OCI-LY7 (cell line): Measurements from ENCODE around the gene C1orf198. TPM values are rescaled to one million over a fixed set of nuclear protein-coding genes. Genes with fewer than 3 reads are reported as not detected.

Experiments
- BruUV-seq: library from RNA; stranded (reverse); fragments of 400-500 nt; replicated peaks from 2 replicates; lab custom pipeline; 2021; lab: Mats Ljungman, UMichigan
- CTCF ChIA-PET: fragments of 300-600 bp; sonication (Branson Sonifier 250); formaldehyde crosslinking; loops from one replicate; lab custom pipeline; 2022; ENCODE audit warnings: antibody characterized with exemption; ENCODE audit not compliant: unreplicated experiment; lab: Charles Lee
- POLR2A ChIA-PET: fragments of 300-600 bp; sonication (Branson Sonifier 250); formaldehyde crosslinking; loops from one replicate; lab custom pipeline; 2022; ENCODE audit warnings: antibody characterized with exemption; lab: Charles Lee
- DNase-seq: peaks from one replicate; pipeline ENCODE4 v3.0.0-alpha.2; 2015; ENCODE audit warnings: low spot score
- H2AFZ ChIP-seq: fragments of 200-600 bp; sonication (generic), shearing (Covaris generic); 2 replicates; pipeline ENCODE4 v1.6.1; 2014; ENCODE audit warnings: mild to moderate bottlenecking, antibody characterized with exemption, low read length, moderate library complexity
- H3K27ac ChIP-seq: fragments of 200-600 bp; sonication (generic); 2 replicates; pipeline ENCODE4 v1.5.1; 2014; ENCODE audit warnings: mixed run types, low read depth, mild to moderate bottlenecking, moderate library complexity, low read length, inconsistent platforms; ENCODE audit not compliant: poor library complexity, severe bottlenecking
- H3K36me3 ChIP-seq: fragments of 200-600 bp; sonication (generic); 2 replicates; pipeline ENCODE4 v1.6.1; 2014; ENCODE audit warnings: mild to moderate bottlenecking, antibody characterized with exemption, low read length, moderate library complexity, mixed read lengths; ENCODE audit not compliant: insufficient read depth
- H3K4me1 ChIP-seq: fragments of 200-600 bp; sonication (generic); 2 replicates; pipeline ENCODE4 v1.5.1; 2014; ENCODE audit warnings: mild to moderate bottlenecking, low read length; ENCODE audit not compliant: insufficient read depth, poor library complexity, severe bottlenecking
- H3K4me2 ChIP-seq: fragments of 200-600 bp; sonication (generic); 2 replicates; pipeline ENCODE4 v1.6.1; 2014; ENCODE audit warnings: mild to moderate bottlenecking, low read length
- H3K4me3 ChIP-seq: fragments of 200-600 bp; sonication (generic); 2 replicates; pipeline ENCODE4 v1.5.1; 2014; ENCODE audit warnings: mild to moderate bottlenecking, low read depth, low read length; ENCODE audit not compliant: poor library complexity, severe bottlenecking
- H3K79me2 ChIP-seq: fragments of 200-600 bp; sonication (generic); 2 replicates; pipeline ENCODE4 v1.6.1; 2016; ENCODE audit warnings: low read depth, mild to moderate bottlenecking, low read length, moderate library complexity, mixed read lengths; ENCODE audit not compliant: insufficient read depth
- H3K9me2 ChIP-seq: fragments of 200-600 bp; sonication (generic); 2 replicates; pipeline ENCODE4 v1.6.1; 2016; ENCODE audit warnings: mild to moderate bottlenecking, low read length, mixed read lengths; ENCODE audit not compliant: insufficient read depth
- H3K9me3 ChIP-seq: fragments of 200-600 bp; sonication (generic); 2 replicates; pipeline ENCODE4 v1.6.1; 2014; ENCODE audit warnings: mild to moderate bottlenecking, mixed run types, low read length, mixed read lengths
- H4K20me1 ChIP-seq: fragments of 200-600 bp; sonication (generic); 2 replicates; pipeline ENCODE4 v1.6.1; 2014; ENCODE audit warnings: mild to moderate bottlenecking, antibody characterized with exemption, low read length, moderate library complexity, mixed read lengths; ENCODE audit not compliant: insufficient read depth
- EZH2phosphoT487 ChIP-seq: fragments of 200-600 bp; sonication (generic); IDR thresholded peaks from 2 replicates; pipeline ENCODE4 v1.6.1; 2018; ENCODE audit warnings: low read depth, borderline replicate concordance, mild to moderate bottlenecking, mixed run types, antibody characterized with exemption, low read length, moderate library complexity, mixed read lengths
- intact Hi-C: fragments of 100-400 bp; cut with micrococcal nuclease; formaldehyde crosslinking; loops from one replicate; pipeline ENCODE4 v1.10.0; 2022; ENCODE audit not compliant: unreplicated experiment
- total RNA-seq, 2 experiments: library from RNA; depleted of rRNA in 1 of 2; stranded (reverse); fragments of >200 nt in 1 of 2; shearing (Covaris generic) in 1 of 2; gene quantifications; 2 replicates each; pipeline ENCODE4 v1.2.3, GENCODE V29; 2014 to 2022
- TF ChIP-seq, protein P1 (sequence below): fragments of 200-600 bp; sonication (generic); conservative IDR thresholded peaks from 2 replicates; pipeline ENCODE4 v1.5.1; 2014; ENCODE audit warnings: mild to moderate bottlenecking, antibody characterized with exemption, low read length, moderate library complexity, mixed read lengths

Gene C1orf198
- total RNA-seq, 2 experiments from 2014 or later, result 5.7 to 6.5 TPM

- Histone ChIP-seq H3K4me1 (no peaks in the 10 kb centered on the region), H2AFZ (no peak overlapping the region), H3K4me2 (no peak overlapping the region), H3K79me2 (no peaks in the 10 kb centered on the region), H4K20me1 (no peaks in the 10 kb centered on the region), H3K9me3 (no peaks in the 10 kb centered on the region), H3K27ac (no peak overlapping the region), H3K9me2 (no peaks in the 10 kb centered on the region), H3K4me3 (no peak overlapping the region), H3K36me3 (no peaks in the 10 kb centered on the region)
- no TSS peak for BruUV-seq
- POLR2A ChIA-PET, result no interaction called here
- intact Hi-C loops, result no loop called here
- no peak for DNase-seq
- CTCF ChIA-PET, result no interaction called here
- TF ChIP-seq, protein P1, sequence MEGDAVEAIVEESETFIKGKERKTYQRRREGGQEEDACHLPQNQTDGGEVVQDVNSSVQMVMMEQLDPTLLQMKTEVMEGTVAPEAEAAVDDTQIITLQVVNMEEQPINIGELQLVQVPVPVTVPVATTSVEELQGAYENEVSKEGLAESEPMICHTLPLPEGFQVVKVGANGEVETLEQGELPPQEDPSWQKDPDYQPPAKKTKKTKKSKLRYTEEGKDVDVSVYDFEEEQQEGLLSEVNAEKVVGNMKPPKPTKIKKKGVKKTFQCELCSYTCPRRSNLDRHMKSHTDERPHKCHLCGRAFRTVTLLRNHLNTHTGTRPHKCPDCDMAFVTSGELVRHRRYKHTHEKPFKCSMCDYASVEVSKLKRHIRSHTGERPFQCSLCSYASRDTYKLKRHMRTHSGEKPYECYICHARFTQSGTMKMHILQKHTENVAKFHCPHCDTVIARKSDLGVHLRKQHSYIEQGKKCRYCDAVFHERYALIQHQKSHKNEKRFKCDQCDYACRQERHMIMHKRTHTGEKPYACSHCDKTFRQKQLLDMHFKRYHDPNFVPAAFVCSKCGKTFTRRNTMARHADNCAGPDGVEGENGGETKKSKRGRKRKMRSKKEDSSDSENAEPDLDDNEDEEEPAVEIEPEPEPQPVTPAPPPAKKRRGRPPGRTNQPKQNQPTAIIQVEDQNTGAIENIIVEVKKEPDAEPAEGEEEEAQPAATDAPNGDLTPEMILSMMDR, result no peak
- no peak for TF ChIP-seq EZH2phosphoT487
Observed at GRCh38 chr1:230823931-230824381, 44.4 kb downstream of the C1orf198 start.

- intact Hi-C loops, result no loop called here
- BruUV-seq, result no TSS peak
Observed at GRCh38 chr1:230823426-230823825, 44.9 kb downstream of the C1orf198 start.

GRCh38 chr1:230822092-230822581 is 46.2 kb downstream of the C1orf198 start:
- no peak overlapping the region for H3K4me3 ChIP-seq
- TF ChIP-seq EZH2phosphoT487, result no peak
- TF ChIP-seq, protein P1, result no peak
- no peak for DNase-seq
- intact Hi-C loops, result no loop called here
- H3K4me2 ChIP-seq, result no peak overlapping the region
- no peaks in the 10 kb centered on the region for H3K36me3 ChIP-seq
- no peak overlapping the region for H3K27ac ChIP-seq
- H3K9me3 ChIP-seq, result no peaks in the 10 kb centered on the region
- no peaks in the 10 kb centered on the region for H3K79me2 ChIP-seq
- no peaks in the 10 kb centered on the region for H3K4me1 ChIP-seq
- ChIA-PET POLR2A (no interaction called here), CTCF (no interaction called here)
- H3K9me2 ChIP-seq, result no peaks in the 10 kb centered on the region
- BruUV-seq, result no TSS peak
- no peaks in the 10 kb centered on the region for H4K20me1 ChIP-seq
- H2AFZ ChIP-seq, result no peak overlapping the region

More at GRCh38 chr1:230823426-230823825, 44.9 kb downstream of the C1orf198 start:
- Histone ChIP-seq H3K79me2 (no peaks in the 10 kb centered on the region), H3K4me2 (no peak overlapping the region), H4K20me1 (no peaks in the 10 kb centered on the region), H3K4me3 (no peak overlapping the region), H3K27ac (no peak overlapping the region), H3K36me3 (no peaks in the 10 kb centered on the region), H3K4me1 (no peaks in the 10 kb centered on the region), H3K9me2 (no peaks in the 10 kb centered on the region), H3K9me3 (no peaks in the 10 kb centered on the region), H2AFZ (no peak overlapping the region)
- DNase-seq, result no peak
- ChIA-PET CTCF (no interaction called here), POLR2A (no interaction called here)
- no peak for TF ChIP-seq EZH2phosphoT487
- TF ChIP-seq, protein P1, result no peak
